K562 (cell line): ENCODE data around the gene C17orf113.
A peak's percentile ranks its signal among the peaks of the same experiment; 100 is the strongest.

Source experiments
- KDM5B ChIP-seq: fragments of 200-600 bp; sonication (generic); IDR thresholded peaks from 2 replicates; pipeline ENCODE4 v1.6.1; 2012; ENCODE audit warnings: low read depth, mild to moderate bottlenecking, moderate library complexity, low read length, control low read depth, inconsistent platforms; ENCODE audit not compliant: insufficient replicate concordance
- MYC ChIP-seq, 2 experiments: fragments of 250-450 bp in 1 of 2; sonication (Bioruptor Pico) in 1 of 2; IDR thresholded peaks; 2 replicates each; pipeline versions ENCODE4 v1.5.1 to v1.6.1; 2012 to 2021; ENCODE audit warnings: low read depth in 2 of 2, borderline replicate concordance in 1 of 2, improper control_type of control experiment in 1 of 2, low read length in 1 of 2, mild to moderate bottlenecking in 1 of 2, moderate library complexity in 1 of 2
- TF ChIP-seq, protein P1 (sequence below): fragments of 250-450 bp; sonication (Bioruptor Pico); IDR thresholded peaks from 2 replicates; pipeline ENCODE4 v1.9.0; 2021; ENCODE audit warnings: mild to moderate bottlenecking
- TF ChIP-seq, protein P2 (sequence below), 3 experiments: IDR thresholded peaks in 2 of 3; conservative IDR thresholded peaks in 1 of 3; 2 replicates each; pipeline ENCODE4 v1.5.1; 2011 to 2012; ENCODE audit warnings: low read length in 3 of 3, mild to moderate bottlenecking in 3 of 3, control low read depth in 2 of 3, improper control_type of control experiment in 1 of 3, inconsistent platforms in 1 of 3, low read depth in 1 of 3, mixed read lengths in 1 of 3, moderate library complexity in 1 of 3; ENCODE audit not compliant: insufficient read depth in 2 of 3

DNA sequence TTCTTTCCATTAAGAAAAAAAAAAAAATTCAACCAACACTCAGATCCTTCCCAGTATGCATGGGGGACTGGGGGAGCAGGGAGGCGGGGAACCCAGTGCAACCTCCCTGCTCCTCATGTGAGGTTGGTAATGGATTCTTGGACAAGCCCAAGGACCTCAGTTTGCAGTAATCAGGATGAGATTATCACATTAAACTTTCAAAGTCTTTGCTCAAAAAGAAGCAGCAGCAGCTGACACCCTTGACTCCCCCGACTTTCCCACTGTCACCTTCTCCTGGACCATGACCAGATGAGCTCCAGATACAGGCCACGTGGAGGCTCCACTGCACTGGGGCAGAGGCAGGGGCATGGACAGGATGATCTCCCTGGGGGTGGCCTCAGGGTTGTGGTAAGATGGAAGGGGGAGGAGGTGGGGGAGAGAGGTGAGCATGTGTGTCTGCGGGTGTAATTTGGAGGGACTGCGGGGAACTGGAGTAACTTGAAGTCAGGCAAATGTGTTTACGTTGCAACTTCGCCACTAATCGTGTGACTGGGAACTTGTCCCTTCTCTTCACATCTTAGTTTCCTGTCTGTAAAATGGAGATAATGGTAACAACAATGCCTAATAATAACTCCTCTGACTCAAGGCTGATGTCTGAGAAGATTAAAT, 28.1 kb upstream of the C17orf113 start:
- TF ChIP-seq MYC (IDR thresholded peaks at IDR 0.05; ENCODE audit: low read depth, low read length) (no peak; the same call in 1 of the 2 replicates), MYC (CRISPR knock-in tag; IDR thresholded peaks at IDR 0.05; ENCODE audit: borderline replicate concordance, low read depth) (no peak), KDM5B (no peak)
- TF ChIP-seq, protein P1, sequence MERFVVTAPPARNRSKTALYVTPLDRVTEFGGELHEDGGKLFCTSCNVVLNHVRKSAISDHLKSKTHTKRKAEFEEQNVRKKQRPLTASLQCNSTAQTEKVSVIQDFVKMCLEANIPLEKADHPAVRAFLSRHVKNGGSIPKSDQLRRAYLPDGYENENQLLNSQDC (CRISPR knock-in tag) = no peak
- TF ChIP-seq, protein P2, sequence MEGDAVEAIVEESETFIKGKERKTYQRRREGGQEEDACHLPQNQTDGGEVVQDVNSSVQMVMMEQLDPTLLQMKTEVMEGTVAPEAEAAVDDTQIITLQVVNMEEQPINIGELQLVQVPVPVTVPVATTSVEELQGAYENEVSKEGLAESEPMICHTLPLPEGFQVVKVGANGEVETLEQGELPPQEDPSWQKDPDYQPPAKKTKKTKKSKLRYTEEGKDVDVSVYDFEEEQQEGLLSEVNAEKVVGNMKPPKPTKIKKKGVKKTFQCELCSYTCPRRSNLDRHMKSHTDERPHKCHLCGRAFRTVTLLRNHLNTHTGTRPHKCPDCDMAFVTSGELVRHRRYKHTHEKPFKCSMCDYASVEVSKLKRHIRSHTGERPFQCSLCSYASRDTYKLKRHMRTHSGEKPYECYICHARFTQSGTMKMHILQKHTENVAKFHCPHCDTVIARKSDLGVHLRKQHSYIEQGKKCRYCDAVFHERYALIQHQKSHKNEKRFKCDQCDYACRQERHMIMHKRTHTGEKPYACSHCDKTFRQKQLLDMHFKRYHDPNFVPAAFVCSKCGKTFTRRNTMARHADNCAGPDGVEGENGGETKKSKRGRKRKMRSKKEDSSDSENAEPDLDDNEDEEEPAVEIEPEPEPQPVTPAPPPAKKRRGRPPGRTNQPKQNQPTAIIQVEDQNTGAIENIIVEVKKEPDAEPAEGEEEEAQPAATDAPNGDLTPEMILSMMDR (IDR thresholded peaks at IDR 0.05 in 2 of 3, conservative IDR thresholded peaks at IDR 0.05 in 1 of 3; ENCODE audit: insufficient read depth in 2 of 3, low read depth in 1 of 3, low read length in 3 of 3) = peak in 1 of 3 experiments; percentile 19; a peak in 1 of 6 replicates
